Thoracic aorta (tissue), 2 donors: ENCODE results near the gene RCAN1. TPM values are rescaled to one million over a fixed set of nuclear protein-coding genes. Genes with fewer than 3 reads are reported as not detected.

Experiments
- ATAC-seq: fragments of 150-250 bp; one replicate; pipeline ENCODE4 v1.8.0; 2017; ENCODE audit warnings: low read depth; ENCODE audit not compliant: insufficient number of reproducible peaks, low FRiP score
- DNase-seq: peaks from one replicate; pipeline ENCODE4 v3.0.0-alpha.2; 2020; ENCODE audit warnings: low spot score
- H3K27ac ChIP-seq, 2 donors: fragments of 200-600 bp; sonication (generic); 1 replicate in 1 of 2; 2 replicates in 1 of 2; pipeline ENCODE4 v1.5.1; 2016; ENCODE audit warnings: mild to moderate bottlenecking in 2 of 2, moderate library complexity in 2 of 2
- H3K27me3 ChIP-seq: fragments of 200-600 bp; sonication (generic); replicated peaks from 2 replicates; pipeline ENCODE4 v1.6.0; 2016; ENCODE audit warnings: mild to moderate bottlenecking; ENCODE audit not compliant: insufficient read depth
- H3K36me3 ChIP-seq: fragments of 200-600 bp; sonication (generic); one replicate; pipeline ENCODE4 v1.5.1; 2016
- H3K4me1 ChIP-seq, 2 donors: fragments of 200-600 bp; sonication (generic); 1 replicate in 1 of 2; 2 replicates in 1 of 2; pipeline versions ENCODE4 v1.5.1 to v1.6.0; 2016; ENCODE audit warnings: low read depth in 2 of 2, mild to moderate bottlenecking in 1 of 2; ENCODE audit not compliant: control insufficient read depth in 1 of 2
- H3K4me3 ChIP-seq: fragments of 200-600 bp; sonication (generic); 2 replicates; pipeline ENCODE4 v1.5.1; 2016; ENCODE audit warnings: mild to moderate bottlenecking
- H3K9me3 ChIP-seq: fragments of 200-600 bp; sonication (generic); 2 replicates; pipeline ENCODE4 v1.5.1; 2016
- CTCF ChIP-seq: fragments of 200-600 bp; sonication (generic); IDR thresholded peaks from one replicate; pipeline ENCODE4 v1.5.1; 2019; ENCODE audit warnings: antibody characterized with exemption
- total RNA-seq, 2 donors: library from RNA; depleted of rRNA; stranded (reverse); fragments of >200 nt; gene quantifications; one replicate each; pipeline versions ENCODE4 v1.1.0 to v1.2.3, GENCODE V29; 2016

Gene RCAN1
- total RNA-seq, 2 donors from 2014 or later: 39.3 to 45.2 TPM

GRCh38 chr21:34533938-34534337, 81.0 kb downstream of the RCAN1 start:
- Histone ChIP-seq H3K4me3 (no peak overlapping the region), H3K4me1 (peaks cover 9% of the 10 kb centered on the region in 2 donors), H3K27ac (no peak overlapping the region), H3K27me3 (no peaks in the 10 kb centered on the region), H3K36me3 (no peaks in the 10 kb centered on the region), H3K9me3 (no peaks in the 10 kb centered on the region)
- DNase-seq (no peak), ATAC-seq (no peak)
- no peak for TF ChIP-seq CTCF

GRCh38 chr21:34531399-34531798, 83.5 kb downstream of the RCAN1 start:
- no peak overlapping the region for H3K27ac ChIP-seq
- no peak for TF ChIP-seq CTCF
- no peak for ATAC-seq
- H3K9me3 ChIP-seq: no peaks in the 10 kb centered on the region
- no peaks in the 10 kb centered on the region for H3K27me3 ChIP-seq
- H3K4me1 ChIP-seq: peaks cover 18 to 24% of the 10 kb centered on the region in 2 donors
- DNase-seq: no peak
- no peak overlapping the region for H3K4me3 ChIP-seq
- H3K36me3 ChIP-seq: no peaks in the 10 kb centered on the region

GRCh38 chr21:34530261-34530660, 84.7 kb downstream of the RCAN1 start:
- Histone ChIP-seq H3K36me3 (no peaks in the 10 kb centered on the region), H3K27ac (no peak overlapping the region), H3K4me3 (no peak overlapping the region), H3K27me3 (no peaks in the 10 kb centered on the region), H3K4me1 (peaks cover 13 to 29% of the 10 kb centered on the region in 2 donors), H3K9me3 (no peaks in the 10 kb centered on the region)
- TF ChIP-seq CTCF: no peak
- ATAC-seq (no peak), DNase-seq (no peak)

GRCh38 chr21:34528131-34528561, 86.8 kb downstream of the RCAN1 start:
- peak overlapping the region; percentile 92 to 96 for H3K27ac ChIP-seq
- peaks cover 16 to 43% of the 10 kb centered on the region in 2 donors for H3K4me1 ChIP-seq
- no peaks in the 10 kb centered on the region for H3K36me3 ChIP-seq
- ATAC-seq (no peak), DNase-seq (no peak)
- TF ChIP-seq CTCF: no peak
- no peaks in the 10 kb centered on the region for H3K27me3 ChIP-seq
- no peaks in the 10 kb centered on the region for H3K9me3 ChIP-seq
- no peak overlapping the region for H3K4me3 ChIP-seq

- H3K4me1 ChIP-seq: peaks cover 19 to 57% of the 10 kb centered on the region in 2 donors
- ATAC-seq (peak; percentile 93), DNase-seq (peak; percentile 50)
- no peaks in the 10 kb centered on the region for H3K27me3 ChIP-seq
- peaks cover 3% of the 10 kb centered on the region for H3K36me3 ChIP-seq
- TF ChIP-seq CTCF: no peak
- peak overlapping the region; percentile 70 for H3K4me3 ChIP-seq
- H3K9me3 ChIP-seq: no peaks in the 10 kb centered on the region
- peak overlapping the region; percentile 92 to 96 for H3K27ac ChIP-seq
Measured at GRCh38 chr21:34526618-34527290, 88.2 kb downstream of the RCAN1 start.
